Activated naive CD8-positive, alpha-beta T cell treated with anti-CD3 and anti-CD28 coated beads for 36 hours (primary cell): ENCODE measurements around the gene COBL. TPM values are rescaled to one million over a fixed set of nuclear protein-coding genes. Genes with fewer than 3 reads are reported as not detected.

Experiments used
- DNase-seq: peaks from one replicate; pipeline ENCODE4 v3.0.0; 2021
- H3K27ac Mint-ChIP-seq: one replicate; pipeline ENCODE4 v1.8.0; 2022; ENCODE audit warnings: mild to moderate bottlenecking, moderate library complexity, mixed read lengths
- H3K27me3 Mint-ChIP-seq: one replicate; pipeline ENCODE4 v1.8.0; 2022; ENCODE audit warnings: mild to moderate bottlenecking, mixed read lengths
- H3K36me3 Mint-ChIP-seq: one replicate; pipeline ENCODE4 v1.8.0; 2021; ENCODE audit warnings: mild to moderate bottlenecking, mixed read lengths
- H3K4me1 Mint-ChIP-seq: one replicate; pipeline ENCODE4 v1.8.0; 2021; ENCODE audit warnings: mixed read lengths
- H3K4me3 Mint-ChIP-seq: one replicate; pipeline ENCODE4 v1.8.0; 2022; ENCODE audit warnings: mild to moderate bottlenecking, moderate library complexity, mixed read lengths
- H3K9me3 Mint-ChIP-seq: one replicate; pipeline ENCODE4 v1.8.0; 2022; ENCODE audit warnings: mixed read lengths
- total RNA-seq, 2 experiments: library from RNA; stranded (reverse); gene quantifications; one replicate each; pipeline ENCODE4 v1.2.3, GENCODE V29; 2021

Gene COBL
- total RNA-seq, 2 experiments from 2014 or later, result not detected

DNA sequence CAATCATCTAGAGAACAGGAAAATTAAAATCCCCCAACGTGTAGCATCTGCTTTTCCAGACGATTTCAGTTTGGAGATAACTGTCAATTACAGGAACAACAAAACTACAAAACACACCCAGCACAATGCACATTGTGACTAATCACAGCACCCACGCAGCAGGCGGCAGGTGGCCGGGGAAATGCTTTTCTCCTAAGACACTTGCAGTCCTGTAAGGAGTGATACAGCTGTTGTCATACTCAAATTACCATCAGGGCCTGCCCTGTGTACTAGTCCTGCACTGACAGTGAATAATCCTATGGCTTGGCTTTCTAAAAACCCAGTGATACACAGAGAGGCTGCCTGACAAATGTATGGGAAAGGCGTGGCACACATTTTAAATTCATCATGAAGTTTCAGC is 37.8 kb downstream of the COBL start:
- H3K27me3 Mint-ChIP-seq, result peaks cover 12% of the 10 kb centered on the region
- no peaks in the 10 kb centered on the region for H3K4me1 Mint-ChIP-seq
- H3K4me3 Mint-ChIP-seq, result no peak overlapping the region
- H3K27ac Mint-ChIP-seq, result no peak overlapping the region
- peaks cover 10% of the 10 kb centered on the region for H3K9me3 Mint-ChIP-seq
- no peaks in the 10 kb centered on the region for H3K36me3 Mint-ChIP-seq
- no peak for DNase-seq

DNA sequence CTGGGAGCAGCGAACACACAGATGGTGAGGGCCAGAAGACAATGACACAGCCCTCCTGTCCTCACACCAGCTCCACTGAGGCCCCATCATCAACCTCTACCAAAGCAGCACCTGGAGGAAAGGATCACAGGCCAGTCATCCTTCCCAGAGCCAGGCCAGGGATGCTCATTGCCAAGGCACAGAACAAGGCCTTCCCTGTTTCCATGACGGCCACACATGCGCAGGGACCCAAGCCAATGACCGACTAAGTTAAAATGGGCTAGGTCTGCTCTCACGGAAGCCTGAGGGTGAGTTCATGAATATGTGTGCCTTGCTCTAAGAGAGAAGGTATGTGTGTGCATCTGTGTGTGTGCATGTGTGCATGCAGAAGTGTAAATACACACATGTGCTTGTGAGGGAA is 39.6 kb downstream of the COBL start:
- H3K4me3 Mint-ChIP-seq, result no peak overlapping the region
- H3K27ac Mint-ChIP-seq, result no peak overlapping the region
- no peak for DNase-seq
- H3K9me3 Mint-ChIP-seq, result peaks cover 2% of the 10 kb centered on the region
- H3K36me3 Mint-ChIP-seq, result no peaks in the 10 kb centered on the region
- H3K4me1 Mint-ChIP-seq, result no peaks in the 10 kb centered on the region
- peaks cover 8% of the 10 kb centered on the region for H3K27me3 Mint-ChIP-seq

DNA sequence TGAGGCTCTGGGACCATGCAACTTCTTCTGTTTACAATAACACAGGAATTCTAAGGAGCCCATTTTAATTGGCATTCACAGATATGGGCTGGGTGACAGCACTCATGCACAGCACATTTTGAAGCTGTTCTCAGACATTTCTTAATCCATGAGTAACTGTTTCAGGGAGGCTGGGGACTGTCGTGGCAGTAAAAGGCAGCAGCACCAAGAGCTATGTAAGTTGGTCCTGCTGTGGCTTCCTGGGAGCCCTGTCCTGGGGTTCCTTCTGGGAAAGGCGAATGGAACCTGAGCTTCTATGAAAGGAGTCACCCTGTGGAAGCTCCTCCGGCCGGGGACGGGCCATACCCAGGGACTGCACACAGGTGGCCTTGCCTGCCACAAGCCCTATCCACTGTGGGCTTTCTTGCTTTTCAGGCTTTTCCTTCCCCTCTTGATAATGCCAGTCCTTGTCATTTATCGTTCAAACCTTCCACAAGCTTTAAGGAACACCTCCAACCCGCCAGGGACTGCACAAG is 40.5 kb downstream of the COBL start:
- Mint-ChIP-seq H3K4me1 (no peaks in the 10 kb centered on the region), H3K36me3 (no peaks in the 10 kb centered on the region), H3K4me3 (no peak overlapping the region), H3K27ac (no peak overlapping the region), H3K9me3 (no peaks in the 10 kb centered on the region), H3K27me3 (peaks cover 7% of the 10 kb centered on the region)
- no peak for DNase-seq

DNA sequence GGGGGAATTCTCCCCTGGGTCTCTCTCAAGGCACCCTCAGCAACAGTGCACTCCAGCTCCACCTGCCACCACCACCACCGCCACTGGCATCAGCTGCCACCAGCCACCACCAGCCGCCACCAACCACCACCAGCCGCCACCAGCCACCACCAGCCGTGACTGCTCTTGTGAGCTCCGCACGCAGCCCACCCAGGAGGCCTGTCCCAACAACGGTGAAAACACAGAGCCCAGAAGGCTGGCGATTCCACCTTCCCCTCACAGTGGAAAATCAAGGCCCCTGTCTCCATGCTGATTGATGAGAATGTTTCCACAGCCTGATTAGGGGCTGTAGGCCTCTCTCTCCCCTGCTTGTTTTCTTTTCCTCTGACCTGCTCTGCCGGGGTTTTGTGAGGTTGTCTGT is 41.1 kb downstream of the COBL start:
- H3K9me3 Mint-ChIP-seq, result no peaks in the 10 kb centered on the region
- H3K27ac Mint-ChIP-seq, result no peak overlapping the region
- no peaks in the 10 kb centered on the region for H3K4me1 Mint-ChIP-seq
- peaks cover 1% of the 10 kb centered on the region for H3K27me3 Mint-ChIP-seq
- no peak for DNase-seq
- no peak overlapping the region for H3K4me3 Mint-ChIP-seq
- H3K36me3 Mint-ChIP-seq, result no peaks in the 10 kb centered on the region

DNA sequence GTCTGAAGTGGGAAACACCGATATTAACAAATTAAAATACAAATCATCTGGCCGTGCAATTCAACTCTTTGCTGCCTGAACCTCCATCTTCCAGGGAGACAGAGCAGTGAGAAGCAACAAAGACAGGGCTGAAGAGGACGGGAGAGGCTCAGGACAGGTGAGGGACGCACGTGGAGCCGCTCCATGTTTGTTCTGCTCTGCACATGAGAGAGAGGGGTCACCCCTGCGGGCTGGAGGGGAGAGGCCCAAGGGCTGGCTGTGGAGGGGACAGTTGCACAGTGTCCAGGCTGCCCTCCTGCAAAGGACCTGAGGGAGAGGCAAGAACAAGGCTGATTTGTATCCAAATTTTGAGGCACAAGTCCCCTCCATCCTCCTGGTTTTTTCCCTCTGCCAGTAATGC is 41.7 kb downstream of the COBL start:
- no peak overlapping the region for H3K4me3 Mint-ChIP-seq
- no peaks in the 10 kb centered on the region for H3K9me3 Mint-ChIP-seq
- no peaks in the 10 kb centered on the region for H3K4me1 Mint-ChIP-seq
- no peaks in the 10 kb centered on the region for H3K27me3 Mint-ChIP-seq
- no peak overlapping the region for H3K27ac Mint-ChIP-seq
- no peaks in the 10 kb centered on the region for H3K36me3 Mint-ChIP-seq
- DNase-seq, result no peak

DNA sequence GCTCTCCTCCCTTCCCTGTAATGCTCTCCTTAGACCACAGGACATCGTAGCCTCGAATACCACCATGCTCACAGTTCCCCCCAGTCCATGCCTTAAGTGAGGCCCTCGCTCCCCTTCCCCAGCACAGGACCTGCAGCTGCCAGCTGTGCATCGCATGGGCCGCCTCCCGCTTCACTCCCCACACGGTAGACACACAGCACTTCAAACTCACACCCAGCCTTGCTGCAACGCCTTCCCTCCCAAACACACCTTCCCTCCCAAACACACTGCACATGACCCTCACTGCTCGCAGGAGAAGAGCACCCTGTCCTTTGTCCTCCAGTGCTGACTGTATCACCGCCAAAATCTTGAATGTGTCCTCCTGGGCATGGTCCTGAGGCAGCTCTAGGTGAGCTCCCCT is 42.6 kb downstream of the COBL start:
- Mint-ChIP-seq H3K27me3 (no peaks in the 10 kb centered on the region), H3K4me1 (no peaks in the 10 kb centered on the region), H3K4me3 (no peak overlapping the region), H3K36me3 (no peaks in the 10 kb centered on the region), H3K27ac (no peak overlapping the region), H3K9me3 (no peaks in the 10 kb centered on the region)
- DNase-seq, result no peak

DNA sequence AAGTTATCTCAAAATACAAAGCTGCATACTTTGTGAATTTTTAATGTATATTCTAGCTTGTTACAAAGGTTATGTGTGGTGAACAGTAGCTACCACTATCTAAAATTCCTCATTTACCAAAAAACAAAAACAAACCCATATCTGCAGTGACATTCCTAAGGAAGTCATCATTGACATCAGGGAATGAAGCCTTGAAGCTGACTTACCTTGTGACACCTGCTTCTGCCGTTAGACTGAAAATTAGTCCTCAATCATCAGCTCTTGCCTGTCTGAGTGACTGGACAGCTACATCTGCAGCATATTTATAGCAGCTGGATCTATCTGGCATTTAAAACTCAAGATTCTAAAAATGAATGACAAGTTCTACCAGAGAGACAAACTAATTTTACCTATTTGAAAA is 43.2 kb downstream of the COBL start:
- no peaks in the 10 kb centered on the region for H3K9me3 Mint-ChIP-seq
- H3K4me1 Mint-ChIP-seq, result no peaks in the 10 kb centered on the region
- DNase-seq, result no peak
- H3K4me3 Mint-ChIP-seq, result no peak overlapping the region
- no peak overlapping the region for H3K27ac Mint-ChIP-seq
- H3K36me3 Mint-ChIP-seq, result no peaks in the 10 kb centered on the region
- no peaks in the 10 kb centered on the region for H3K27me3 Mint-ChIP-seq

DNA sequence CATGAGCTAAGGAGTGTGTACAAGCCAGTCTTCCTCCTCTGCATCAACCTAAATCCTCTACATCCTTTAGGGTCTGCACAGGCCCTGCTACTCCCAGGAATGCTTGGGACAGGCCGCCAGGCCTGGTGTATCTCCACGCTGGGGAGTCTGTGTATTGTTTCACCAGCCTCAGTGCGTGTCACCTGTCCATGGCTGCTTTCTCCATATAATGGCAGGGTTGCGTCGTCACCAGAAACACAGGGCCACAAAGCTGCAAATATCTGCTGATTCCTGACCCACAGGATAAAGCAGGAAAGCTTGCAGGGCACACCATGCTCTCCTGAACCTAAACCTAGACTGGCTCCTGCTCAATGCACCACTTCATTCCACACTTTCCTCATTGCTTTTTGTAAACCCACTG is 45.6 kb downstream of the COBL start:
- Mint-ChIP-seq H3K27ac (no peak overlapping the region), H3K36me3 (no peaks in the 10 kb centered on the region), H3K4me1 (no peaks in the 10 kb centered on the region), H3K9me3 (no peaks in the 10 kb centered on the region), H3K27me3 (no peaks in the 10 kb centered on the region), H3K4me3 (no peak overlapping the region)
- no peak for DNase-seq

DNA sequence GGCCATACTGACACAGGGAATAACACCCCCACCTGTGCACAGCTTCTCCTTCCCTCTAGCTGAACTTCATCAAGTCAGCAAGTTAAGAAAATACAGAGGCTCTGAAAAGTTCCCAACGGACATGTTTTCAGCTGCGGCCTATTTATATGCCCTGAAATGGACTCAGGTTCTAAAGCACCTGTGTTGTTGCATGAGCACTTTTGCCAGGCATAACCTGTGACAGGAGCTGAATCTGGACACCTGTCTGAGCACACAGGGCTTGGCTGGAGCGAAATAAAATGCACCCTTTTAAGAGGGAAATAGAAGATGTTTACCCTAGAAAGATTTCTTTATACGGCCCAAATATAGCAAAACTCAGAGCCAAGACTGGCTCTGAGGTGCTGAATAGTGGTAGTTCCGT is 46.7 kb downstream of the COBL start:
- H3K4me1 Mint-ChIP-seq, result no peaks in the 10 kb centered on the region
- H3K36me3 Mint-ChIP-seq, result no peaks in the 10 kb centered on the region
- H3K4me3 Mint-ChIP-seq, result no peak overlapping the region
- no peak for DNase-seq
- no peak overlapping the region for H3K27ac Mint-ChIP-seq
- no peaks in the 10 kb centered on the region for H3K9me3 Mint-ChIP-seq
- H3K27me3 Mint-ChIP-seq, result no peaks in the 10 kb centered on the region

DNA sequence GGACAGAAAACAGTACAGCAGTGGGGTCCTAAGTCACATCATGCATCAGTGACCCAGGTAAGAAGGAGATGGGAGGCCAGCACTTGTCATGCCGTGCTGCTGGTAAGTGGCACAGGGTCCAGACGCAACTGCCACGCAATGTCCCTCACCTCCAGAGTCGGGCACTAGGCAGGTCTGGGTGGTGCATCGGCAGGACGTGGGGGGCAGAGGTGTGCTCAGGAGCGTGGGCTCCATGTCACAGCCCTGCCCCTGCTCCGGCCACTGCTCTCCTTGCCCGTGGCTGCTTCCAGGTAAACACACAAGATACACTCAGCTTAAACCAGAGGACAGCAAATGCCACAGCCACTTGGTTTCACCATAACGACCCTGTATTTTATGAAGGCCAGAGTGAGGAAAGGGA is 47.3 kb downstream of the COBL start:
- H3K9me3 Mint-ChIP-seq, result no peaks in the 10 kb centered on the region
- H3K27ac Mint-ChIP-seq, result no peak overlapping the region
- H3K36me3 Mint-ChIP-seq, result no peaks in the 10 kb centered on the region
- no peaks in the 10 kb centered on the region for H3K4me1 Mint-ChIP-seq
- no peaks in the 10 kb centered on the region for H3K27me3 Mint-ChIP-seq
- no peak for DNase-seq
- H3K4me3 Mint-ChIP-seq, result no peak overlapping the region

DNA sequence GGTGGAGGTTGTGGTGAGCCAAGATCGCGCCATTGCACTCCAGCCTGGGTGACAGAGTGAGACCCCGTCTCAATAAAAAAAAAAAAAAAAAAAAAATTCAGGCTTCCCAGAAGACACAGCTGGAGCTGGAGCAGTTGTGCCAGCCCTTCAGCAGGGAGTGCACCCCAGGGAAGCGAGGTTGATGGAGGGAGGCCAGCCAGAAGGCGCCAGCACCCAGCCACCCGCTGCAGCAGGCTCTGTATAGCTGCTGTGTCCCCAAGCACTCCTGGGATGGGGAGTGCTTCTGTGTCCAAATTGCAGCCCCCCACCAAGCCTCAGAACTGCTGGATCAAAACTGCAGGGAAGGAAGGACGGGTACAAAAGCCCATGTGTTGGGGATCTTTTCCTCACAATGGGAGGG is 47.8 kb downstream of the COBL start:
- Mint-ChIP-seq H3K27me3 (no peaks in the 10 kb centered on the region), H3K36me3 (no peaks in the 10 kb centered on the region), H3K27ac (no peak overlapping the region), H3K4me1 (no peaks in the 10 kb centered on the region), H3K4me3 (no peak overlapping the region), H3K9me3 (no peaks in the 10 kb centered on the region)
- no peak for DNase-seq

DNA sequence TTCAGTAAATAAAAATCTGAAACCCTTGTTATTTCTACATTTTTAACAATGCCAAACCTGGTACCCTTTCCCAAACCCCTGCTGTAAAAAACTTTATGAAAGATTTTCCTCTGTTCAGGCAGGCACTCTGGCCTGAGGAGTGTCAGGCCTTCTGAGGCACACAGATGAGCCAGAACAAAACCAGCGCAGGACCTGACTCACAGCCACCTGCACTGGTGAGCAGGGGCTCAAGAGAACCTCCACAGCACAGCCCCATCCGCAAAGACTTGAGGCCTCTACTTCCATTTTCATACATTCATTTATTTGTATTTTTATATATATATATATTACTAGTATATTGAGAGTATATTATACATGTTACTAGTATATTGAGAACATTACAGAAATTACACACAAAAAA is 49.4 kb downstream of the COBL start:
- Mint-ChIP-seq H3K27ac (no peak overlapping the region), H3K36me3 (no peaks in the 10 kb centered on the region), H3K27me3 (peaks cover 3% of the 10 kb centered on the region), H3K9me3 (no peaks in the 10 kb centered on the region), H3K4me3 (no peak overlapping the region), H3K4me1 (no peaks in the 10 kb centered on the region)
- DNase-seq, result no peak

DNA sequence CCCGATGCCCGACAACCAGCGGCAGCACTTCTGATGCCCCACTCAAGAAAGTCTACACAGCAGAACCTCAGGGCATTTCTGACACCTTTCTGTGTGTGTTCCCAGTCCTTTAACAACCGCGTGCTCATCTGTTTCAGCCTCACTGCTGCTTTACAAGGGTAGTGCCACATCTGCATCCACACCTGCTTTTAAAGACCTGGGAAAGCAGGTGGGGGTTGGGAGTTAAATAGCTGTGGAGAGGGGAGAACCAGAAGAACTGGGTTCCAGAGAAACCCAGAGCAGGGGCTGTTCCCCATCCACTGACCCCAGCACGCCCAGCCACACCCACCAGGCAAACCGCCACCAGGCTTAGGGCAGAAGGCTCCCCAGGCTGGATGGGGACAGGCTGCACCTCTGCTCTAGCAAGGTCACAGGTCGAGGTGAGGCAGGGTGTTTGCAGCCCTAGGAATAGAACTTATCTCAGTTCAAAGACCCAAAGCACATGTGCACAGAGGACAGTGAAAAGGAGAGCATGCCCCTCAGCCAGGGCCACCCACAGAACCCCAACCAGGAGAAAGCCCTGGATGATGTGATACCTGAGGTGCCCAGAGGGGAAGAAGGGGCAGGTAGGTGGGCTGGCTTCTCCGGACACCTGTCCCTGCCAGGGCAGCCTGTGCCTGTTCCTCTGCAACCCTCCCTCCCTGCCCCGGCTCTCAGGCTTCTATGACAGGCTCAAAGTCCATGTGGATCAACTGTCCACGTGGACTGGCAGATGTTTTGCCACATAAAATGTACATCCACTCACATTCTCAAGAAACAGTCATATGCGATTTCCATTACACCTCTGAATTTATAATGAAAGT is 51.3 kb downstream of the COBL start:
- Mint-ChIP-seq H3K27ac (no peak overlapping the region), H3K36me3 (no peaks in the 10 kb centered on the region), H3K9me3 (no peaks in the 10 kb centered on the region), H3K4me1 (no peaks in the 10 kb centered on the region), H3K4me3 (no peak overlapping the region), H3K27me3 (peaks cover 9% of the 10 kb centered on the region)
- DNase-seq, result no peak

DNA sequence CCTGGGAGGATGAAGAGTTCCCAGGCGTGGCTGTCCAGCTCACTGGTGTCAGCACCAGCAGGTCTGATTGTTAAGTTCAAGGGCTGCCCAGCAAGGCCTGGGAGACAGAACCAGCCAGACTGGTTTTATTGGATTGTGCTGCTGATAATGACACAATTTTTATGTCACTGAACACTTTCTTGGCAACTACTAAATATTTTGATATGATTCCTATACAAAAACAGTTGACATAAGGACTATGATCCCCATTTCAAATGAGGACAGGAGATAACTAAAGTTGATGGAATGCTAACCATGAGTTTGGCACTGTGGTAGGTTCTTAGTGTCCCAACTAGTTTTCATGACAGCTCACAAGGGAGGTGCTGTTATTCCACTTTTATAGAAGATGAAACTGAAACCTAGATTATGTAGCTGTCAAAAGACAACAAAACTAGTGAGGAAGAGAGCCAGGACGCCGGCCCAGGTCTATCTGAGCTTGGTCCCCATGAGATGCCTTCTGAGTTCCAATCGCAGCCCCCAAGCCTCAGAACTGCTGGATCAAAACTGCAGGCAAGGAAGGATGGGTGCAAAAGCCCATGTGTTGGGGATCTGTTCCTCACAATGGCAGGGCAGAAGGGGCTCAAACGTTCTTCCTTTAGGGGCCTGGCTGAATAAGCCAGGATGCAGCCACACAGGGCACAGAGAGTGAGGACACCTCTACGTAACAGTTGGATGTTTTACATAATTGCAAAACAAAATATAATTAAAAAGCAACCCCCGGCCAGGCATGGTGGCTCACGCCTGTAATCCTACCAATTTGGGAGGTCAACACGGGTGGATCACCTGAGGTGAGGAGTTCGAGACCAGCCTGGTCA is 52.8 kb downstream of the COBL start:
- no peaks in the 10 kb centered on the region for H3K9me3 Mint-ChIP-seq
- no peak overlapping the region for H3K27ac Mint-ChIP-seq
- H3K27me3 Mint-ChIP-seq, result peaks cover 9% of the 10 kb centered on the region
- DNase-seq, result no peak
- no peaks in the 10 kb centered on the region for H3K36me3 Mint-ChIP-seq
- no peak overlapping the region for H3K4me3 Mint-ChIP-seq
- H3K4me1 Mint-ChIP-seq, result no peaks in the 10 kb centered on the region

DNA sequence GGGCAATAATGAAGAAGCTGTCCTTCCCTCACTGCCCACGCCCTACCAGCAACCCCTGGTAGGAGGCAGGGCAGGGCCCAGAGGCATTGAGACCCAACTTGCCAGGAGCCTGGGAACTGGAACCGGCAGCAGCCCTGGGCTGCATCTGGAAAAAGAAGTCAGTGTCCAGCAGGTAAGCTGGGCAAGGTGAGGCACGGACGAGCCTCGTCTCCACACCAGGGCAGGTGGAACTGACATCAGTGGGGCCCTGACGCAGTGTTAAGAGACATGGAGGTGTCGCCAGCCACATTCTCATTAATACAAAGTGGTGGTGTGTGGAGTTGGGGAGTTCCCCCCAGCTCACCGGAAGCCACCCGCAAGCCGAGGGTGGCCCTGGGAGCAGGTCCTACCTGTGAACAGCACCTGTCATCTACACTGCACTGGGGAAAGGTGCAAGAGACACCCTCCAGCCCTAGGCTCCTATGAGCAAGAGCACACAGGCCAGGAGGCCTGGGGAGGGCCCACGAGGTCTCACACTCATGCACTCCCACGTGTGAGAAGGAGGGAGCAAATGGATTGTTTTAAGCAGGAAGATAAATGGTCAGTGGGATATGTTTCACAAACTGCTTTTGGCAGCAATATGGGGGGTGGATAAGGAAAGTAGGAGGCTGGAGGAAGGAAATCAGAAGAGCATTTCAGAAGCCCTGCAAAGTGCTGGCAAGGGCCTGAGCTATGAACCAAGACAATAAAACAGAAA is 53.6 kb downstream of the COBL start:
- no peak overlapping the region for H3K27ac Mint-ChIP-seq
- H3K4me1 Mint-ChIP-seq, result no peaks in the 10 kb centered on the region
- no peaks in the 10 kb centered on the region for H3K9me3 Mint-ChIP-seq
- no peak for DNase-seq
- H3K4me3 Mint-ChIP-seq, result no peak overlapping the region
- no peaks in the 10 kb centered on the region for H3K36me3 Mint-ChIP-seq
- H3K27me3 Mint-ChIP-seq, result peaks cover 9% of the 10 kb centered on the region
